ENCODE measurements around the gene SYCE1L.

SYCE1L gene

GRCh38 chr16:77190478-77191258, 8.5 kb upstream of the SYCE1L start, which contains the start of gene MON1B:
TSS of gene MON1B (plus strand) at chr16:77191190. CDS start at chr16:77191486, 296 bp downstream.
- Mint-ChIP-seq H3K4me1 (peaks cover 34% of the 10 kb centered on the region), H3K4me3 (peak within 1 kb of the TSS; percentile 94), H3K36me3 (peaks cover 22% of the 10 kb centered on the region), H3K9me3 (no peaks in the 10 kb centered on the region), H3K27me3 (peaks cover 1% of the 10 kb centered on the region), H3K27ac (peak within 1 kb of the TSS; percentile 99)
- DNase-seq (ENCODE audit: low spot score in 2 of 2) (peak; percentile 91 to 93), ATAC-seq (ENCODE audit: low read depth) (peak; percentile 87)

- peak overlapping the region; percentile 94 for H3K4me3 Mint-ChIP-seq
- no peaks in the 10 kb centered on the region for H3K9me3 Mint-ChIP-seq
- H3K27me3 Mint-ChIP-seq, result peaks cover 1% of the 10 kb centered on the region
- no peak for DNase-seq (ENCODE audit: low spot score in 2 of 2)
- H3K4me1 Mint-ChIP-seq, result peaks cover 37% of the 10 kb centered on the region
- peaks cover 25% of the 10 kb centered on the region for H3K36me3 Mint-ChIP-seq
- peak; percentile 2 for ATAC-seq (ENCODE audit: low read depth)
- peak overlapping the region; percentile 99 for H3K27ac Mint-ChIP-seq
Measured at GRCh38 chr16:77191259-77191969, 7.8 kb upstream of the SYCE1L start.

- H3K9me3 Mint-ChIP-seq, result no peaks in the 10 kb centered on the region
- no peaks in the 10 kb centered on the region for H3K27me3 Mint-ChIP-seq
- ATAC-seq (ENCODE audit: low read depth) (no peak), DNase-seq (ENCODE audit: low spot score in 2 of 2) (no peak)
- no peak overlapping the region for H3K4me3 Mint-ChIP-seq
- H3K27ac Mint-ChIP-seq, result no peak overlapping the region
- peaks cover 37% of the 10 kb centered on the region for H3K36me3 Mint-ChIP-seq
- H3K4me1 Mint-ChIP-seq, result peaks cover 37% of the 10 kb centered on the region
Measured at GRCh38 chr16:77193377-77193776, 5.8 kb upstream of the SYCE1L start.

- H3K4me3 Mint-ChIP-seq, result no peak overlapping the region
- no peaks in the 10 kb centered on the region for H3K27me3 Mint-ChIP-seq
- no peak for DNase-seq (ENCODE audit: low spot score in 2 of 2)
Measured at GRCh38 chr16:77194295-77195231, 4.6 kb upstream of the SYCE1L start.

GRCh38 chr16:77195411-77195810, 3.8 kb upstream of the SYCE1L start:
- no peaks in the 10 kb centered on the region for H3K9me3 Mint-ChIP-seq
- ATAC-seq (ENCODE audit: low read depth) (no peak), DNase-seq (ENCODE audit: low spot score in 2 of 2) (no peak)
- peaks cover 46% of the 10 kb centered on the region for H3K36me3 Mint-ChIP-seq
- H3K4me1 Mint-ChIP-seq, result peaks cover 34% of the 10 kb centered on the region
- no peaks in the 10 kb centered on the region for H3K27me3 Mint-ChIP-seq
- no peak overlapping the region for H3K4me3 Mint-ChIP-seq
- H3K27ac Mint-ChIP-seq, result no peak overlapping the region

More at GRCh38 chr16:77194295-77195231, 4.6 kb upstream of the SYCE1L start:
- H3K4me1 Mint-ChIP-seq, result peaks cover 34% of the 10 kb centered on the region
- ATAC-seq (ENCODE audit: low read depth), result no peak
- H3K27ac Mint-ChIP-seq, result no peak overlapping the region
- peaks cover 44% of the 10 kb centered on the region for H3K36me3 Mint-ChIP-seq
- no peaks in the 10 kb centered on the region for H3K9me3 Mint-ChIP-seq

- Mint-ChIP-seq H3K36me3 (peaks cover 39% of the 10 kb centered on the region), H3K4me3 (no peak overlapping the region), H3K9me3 (no peaks in the 10 kb centered on the region), H3K27me3 (no peaks in the 10 kb centered on the region), H3K27ac (no peak overlapping the region), H3K4me1 (peaks cover 17% of the 10 kb centered on the region)
- ATAC-seq (ENCODE audit: low read depth), result no peak
- DNase-seq (ENCODE audit: low spot score in 2 of 2), result no peak
Measured at GRCh38 chr16:77197747-77198146, 1.5 kb upstream of the SYCE1L start.

- ATAC-seq (ENCODE audit: low read depth) (no peak), DNase-seq (ENCODE audit: low spot score in 2 of 2) (no peak)
- Mint-ChIP-seq H3K4me3 (no peak overlapping the region), H3K27me3 (no peaks in the 10 kb centered on the region), H3K36me3 (no peaks in the 10 kb centered on the region), H3K9me3 (no peaks in the 10 kb centered on the region), H3K27ac (no peak overlapping the region), H3K4me1 (peaks cover 2% of the 10 kb centered on the region)
Measured at GRCh38 chr16:77206533-77206932, 7.3 kb downstream of the SYCE1L start.

GRCh38 chr16:77207030-77207429, 7.8 kb downstream of the SYCE1L start:
- Mint-ChIP-seq H3K4me1 (peaks cover 6% of the 10 kb centered on the region), H3K4me3 (no peak overlapping the region), H3K36me3 (no peaks in the 10 kb centered on the region), H3K27me3 (no peaks in the 10 kb centered on the region), H3K9me3 (no peaks in the 10 kb centered on the region), H3K27ac (no peak overlapping the region)
- DNase-seq (ENCODE audit: low spot score in 2 of 2) (no peak), ATAC-seq (ENCODE audit: low read depth) (no peak)

- H3K9me3 Mint-ChIP-seq, result no peaks in the 10 kb centered on the region
- H3K36me3 Mint-ChIP-seq, result no peaks in the 10 kb centered on the region
- H3K27ac Mint-ChIP-seq, result no peak overlapping the region
- H3K4me3 Mint-ChIP-seq, result no peak overlapping the region
- no peak for DNase-seq (ENCODE audit: low spot score in 2 of 2)
- no peaks in the 10 kb centered on the region for H3K27me3 Mint-ChIP-seq
- peaks cover 6% of the 10 kb centered on the region for H3K4me1 Mint-ChIP-seq
- no peak for ATAC-seq (ENCODE audit: low read depth)
Measured at GRCh38 chr16:77208382-77208781, 9.2 kb downstream of the SYCE1L start.

- Mint-ChIP-seq H3K9me3 (no peaks in the 10 kb centered on the region), H3K4me3 (peak overlapping the region; percentile 93), H3K27me3 (no peaks in the 10 kb centered on the region), H3K4me1 (peaks cover 6% of the 10 kb centered on the region), H3K27ac (peak overlapping the region; percentile 86), H3K36me3 (no peaks in the 10 kb centered on the region)
- peak; percentile 83 for ATAC-seq (ENCODE audit: low read depth)
- peak; percentile 66 to 73 for DNase-seq (ENCODE audit: low spot score in 2 of 2)
Measured at GRCh38 chr16:77211880-77212740, 12.9 kb downstream of the SYCE1L start.

GRCh38 chr16:77212741-77213541, 13.7 kb downstream of the SYCE1L start:
- ATAC-seq (ENCODE audit: low read depth) (peak; percentile 74), DNase-seq (ENCODE audit: low spot score in 2 of 2) (peak; percentile 69 to 82)
- H3K36me3 Mint-ChIP-seq, result no peaks in the 10 kb centered on the region
- H3K4me3 Mint-ChIP-seq, result peak overlapping the region; percentile 93
- H3K9me3 Mint-ChIP-seq, result no peaks in the 10 kb centered on the region
- no peaks in the 10 kb centered on the region for H3K27me3 Mint-ChIP-seq
- H3K27ac Mint-ChIP-seq, result no peak overlapping the region
- peaks cover 6% of the 10 kb centered on the region for H3K4me1 Mint-ChIP-seq

GRCh38 chr16:77213542-77214106, 14.4 kb downstream of the SYCE1L start:
- Mint-ChIP-seq H3K4me3 (peak overlapping the region; percentile 93), H3K4me1 (peaks cover 6% of the 10 kb centered on the region), H3K36me3 (no peaks in the 10 kb centered on the region), H3K9me3 (no peaks in the 10 kb centered on the region), H3K27me3 (no peaks in the 10 kb centered on the region), H3K27ac (no peak overlapping the region)
- ATAC-seq (ENCODE audit: low read depth), result no peak
- no peak for DNase-seq (ENCODE audit: low spot score in 2 of 2)
